GM19193 (cell line): ENCODE measurements around the gene AKAP7.

Experiments used
- POLR2A ChIP-seq: IDR thresholded peaks from 4 replicates; pipeline ENCODE4 v1.6.1; 2011; ENCODE audit not compliant: insufficient read depth, insufficient read length; ENCODE audit errors: extremely low read depth

Gene AKAP7

GRCh38 chr6:131210469-131210868 is 75.2 kb downstream of the AKAP7 start:
- no peak for TF ChIP-seq POLR2A

- TF ChIP-seq POLR2A, result no peak
Measured at GRCh38 chr6:131212024-131212423, 76.8 kb downstream of the AKAP7 start.

GRCh38 chr6:131212913-131213312 is 77.6 kb downstream of the AKAP7 start:
- TF ChIP-seq POLR2A, result no peak

GRCh38 chr6:131213501-131213990 is 78.3 kb downstream of the AKAP7 start:
- TF ChIP-seq POLR2A, result no peak

GRCh38 chr6:131215219-131215618 is 80.0 kb downstream of the AKAP7 start:
- no peak for TF ChIP-seq POLR2A

- no peak for TF ChIP-seq POLR2A
Measured at GRCh38 chr6:131216246-131216645, 81.0 kb downstream of the AKAP7 start.

GRCh38 chr6:131222773-131223172 is 87.5 kb downstream of the AKAP7 start:
- no peak for TF ChIP-seq POLR2A

GRCh38 chr6:131223416-131223815 is 88.1 kb downstream of the AKAP7 start:
- no peak for TF ChIP-seq POLR2A

GRCh38 chr6:131225127-131225526 is 89.9 kb downstream of the AKAP7 start:
- TF ChIP-seq POLR2A, result no peak

GRCh38 chr6:131225959-131226358 is 90.7 kb downstream of the AKAP7 start:
- no peak for TF ChIP-seq POLR2A

- TF ChIP-seq POLR2A, result no peak
Measured at GRCh38 chr6:131226459-131227157, 91.3 kb downstream of the AKAP7 start.

- no peak for TF ChIP-seq POLR2A
Measured at GRCh38 chr6:131227158-131227543, 91.9 kb downstream of the AKAP7 start.

GRCh38 chr6:131231103-131231502 is 95.8 kb downstream of the AKAP7 start:
- TF ChIP-seq POLR2A, result no peak

GRCh38 chr6:131231891-131232290 is 96.6 kb downstream of the AKAP7 start:
- no peak for TF ChIP-seq POLR2A

GRCh38 chr6:131244942-131245341 is 109.7 kb downstream of the AKAP7 start:
- no peak for TF ChIP-seq POLR2A

- no peak for TF ChIP-seq POLR2A
Measured at GRCh38 chr6:131250122-131250521, 114.9 kb downstream of the AKAP7 start.

GRCh38 chr6:131250936-131251335 is 115.7 kb downstream of the AKAP7 start:
- no peak for TF ChIP-seq POLR2A
